HG02759 (cell line): ENCODE measurements around the gene USP12.
A peak's percentile ranks its signal among the peaks of the same experiment; 100 is the strongest.
"Not testable (repeated sequence)": the region's sequence is repeated elsewhere in the genome, so short reads cannot be mapped to it uniquely, and the experiment has no call there.

Source experiments
- ATAC-seq: cut with Tn5 transposase; IDR thresholded peaks from one replicate; pipeline ENCODE4 v1.9.1; 2021; ENCODE audit warnings: mild to moderate bottlenecking, moderate library complexity; ENCODE audit not compliant: unreplicated experiment

USP12 gene, protein sequence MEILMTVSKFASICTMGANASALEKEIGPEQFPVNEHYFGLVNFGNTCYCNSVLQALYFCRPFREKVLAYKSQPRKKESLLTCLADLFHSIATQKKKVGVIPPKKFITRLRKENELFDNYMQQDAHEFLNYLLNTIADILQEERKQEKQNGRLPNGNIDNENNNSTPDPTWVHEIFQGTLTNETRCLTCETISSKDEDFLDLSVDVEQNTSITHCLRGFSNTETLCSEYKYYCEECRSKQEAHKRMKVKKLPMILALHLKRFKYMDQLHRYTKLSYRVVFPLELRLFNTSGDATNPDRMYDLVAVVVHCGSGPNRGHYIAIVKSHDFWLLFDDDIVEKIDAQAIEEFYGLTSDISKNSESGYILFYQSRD

DNA sequence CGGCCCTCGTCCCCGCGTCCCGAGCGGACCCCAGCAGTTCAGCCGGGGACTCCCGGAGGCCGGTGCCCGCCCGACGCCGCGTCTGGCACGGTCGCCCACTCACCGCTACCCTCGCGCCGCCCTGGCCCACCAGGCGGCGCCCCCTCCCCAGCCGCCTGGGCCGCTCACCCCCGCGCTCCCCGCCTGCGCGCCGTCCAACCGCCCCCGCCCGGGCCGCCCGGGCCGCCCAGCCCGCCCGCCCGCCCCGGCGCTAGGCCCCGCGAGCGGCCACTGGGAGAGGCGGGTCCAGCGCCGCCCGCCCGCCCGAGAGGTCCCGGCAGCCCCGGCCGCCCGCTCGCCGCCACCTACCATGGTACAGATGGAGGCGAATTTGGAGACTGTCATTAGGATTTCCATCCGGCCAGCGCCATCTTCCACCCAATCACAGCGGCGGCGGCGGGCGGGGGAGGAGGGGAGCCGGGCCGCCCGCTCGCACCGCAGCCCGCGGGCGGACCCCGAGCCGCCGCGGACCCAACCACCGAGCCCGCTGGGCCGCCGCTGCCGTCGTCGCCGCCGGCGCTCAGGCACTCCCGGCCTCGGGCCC is at the start of gene USP12:
Gene USP12 (minus strand): TSS at position 568 of the 583 bp plus-strand sequence. CDS start 172 bp downstream, at position 396.
- peak; percentile 26 for ATAC-seq

DNA sequence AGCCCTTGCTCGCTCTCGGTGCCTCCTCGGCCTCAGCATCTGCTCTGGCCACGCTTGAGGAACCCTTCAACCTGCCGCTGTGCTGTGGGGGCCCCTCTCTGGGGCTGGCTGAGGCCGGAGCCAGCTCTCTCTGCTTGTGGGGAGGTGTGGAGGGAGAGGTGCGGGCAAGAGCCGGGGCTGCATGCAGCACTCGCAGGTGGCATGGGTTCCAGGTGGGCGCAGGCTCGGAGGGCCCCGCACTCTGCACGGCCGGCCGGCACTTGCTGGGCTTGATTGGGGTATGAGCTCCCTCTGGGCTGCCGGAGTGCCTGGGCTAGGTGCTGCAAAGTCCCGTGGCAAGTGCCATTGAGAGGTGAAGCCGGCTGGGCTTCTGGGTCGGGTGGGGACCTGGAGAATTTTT is 48.0 kb upstream of the USP12 start:
- no peak for ATAC-seq

DNA sequence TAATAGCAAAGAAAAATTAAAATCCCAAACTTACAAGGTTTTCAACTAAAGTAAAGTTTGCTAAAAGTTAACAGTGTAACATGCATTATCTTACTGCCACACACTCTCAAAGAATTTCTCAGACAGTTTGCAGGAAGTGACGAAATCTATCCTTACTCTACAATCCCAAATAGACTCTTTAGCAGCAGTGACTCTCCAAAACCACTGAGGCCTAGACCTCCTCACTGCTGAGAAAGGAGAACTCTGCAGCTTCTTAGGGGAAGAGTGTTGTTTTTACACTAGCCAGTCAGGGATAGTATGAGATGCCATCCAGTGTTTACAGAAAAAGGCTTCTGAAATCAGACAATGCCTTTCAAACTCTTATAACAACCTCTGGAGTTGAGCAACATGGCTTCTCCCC is 47.2 kb upstream of the USP12 start:
- ATAC-seq: not testable (repeated sequence)

DNA sequence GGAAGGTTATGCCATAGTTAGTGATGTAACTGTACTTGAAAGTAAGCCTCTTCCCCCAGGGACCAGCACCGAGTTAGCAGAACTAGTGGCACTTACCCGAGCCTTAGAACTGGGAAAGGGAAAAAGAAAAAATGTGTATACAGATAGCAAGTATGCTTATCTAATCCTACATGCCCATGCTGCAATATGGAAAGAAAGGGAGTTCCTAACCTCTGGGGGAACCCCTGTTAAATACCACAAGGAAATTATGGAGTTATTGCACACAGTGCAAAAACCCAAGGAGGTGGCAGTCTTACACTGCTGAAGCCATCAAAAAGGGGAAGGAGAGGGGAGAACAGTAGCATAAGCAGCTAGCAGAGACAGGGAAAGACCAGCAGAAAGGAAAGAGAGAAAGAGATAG is 46.2 kb upstream of the USP12 start:
- not testable (repeated sequence) for ATAC-seq

DNA sequence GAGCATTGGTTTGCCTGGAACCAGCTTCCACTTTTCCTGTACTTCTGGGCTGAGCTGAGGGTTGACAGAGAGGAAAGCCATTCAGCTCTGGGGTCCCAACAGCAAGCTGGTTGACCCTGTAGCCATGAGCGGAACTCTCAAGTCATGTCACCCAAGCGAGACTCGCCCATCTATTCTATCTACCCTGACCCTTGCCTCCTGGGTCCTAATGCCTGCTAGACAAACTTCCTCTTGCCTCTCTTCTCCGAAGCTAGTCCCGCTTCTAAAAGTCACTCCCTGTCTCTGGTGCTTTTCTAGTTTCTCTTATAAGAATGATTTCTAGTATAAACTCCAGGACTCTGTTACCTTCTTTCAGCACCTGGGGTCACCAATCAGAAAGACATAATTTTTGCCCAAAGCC is 41.8 kb upstream of the USP12 start:
- ATAC-seq: not testable (repeated sequence)

DNA sequence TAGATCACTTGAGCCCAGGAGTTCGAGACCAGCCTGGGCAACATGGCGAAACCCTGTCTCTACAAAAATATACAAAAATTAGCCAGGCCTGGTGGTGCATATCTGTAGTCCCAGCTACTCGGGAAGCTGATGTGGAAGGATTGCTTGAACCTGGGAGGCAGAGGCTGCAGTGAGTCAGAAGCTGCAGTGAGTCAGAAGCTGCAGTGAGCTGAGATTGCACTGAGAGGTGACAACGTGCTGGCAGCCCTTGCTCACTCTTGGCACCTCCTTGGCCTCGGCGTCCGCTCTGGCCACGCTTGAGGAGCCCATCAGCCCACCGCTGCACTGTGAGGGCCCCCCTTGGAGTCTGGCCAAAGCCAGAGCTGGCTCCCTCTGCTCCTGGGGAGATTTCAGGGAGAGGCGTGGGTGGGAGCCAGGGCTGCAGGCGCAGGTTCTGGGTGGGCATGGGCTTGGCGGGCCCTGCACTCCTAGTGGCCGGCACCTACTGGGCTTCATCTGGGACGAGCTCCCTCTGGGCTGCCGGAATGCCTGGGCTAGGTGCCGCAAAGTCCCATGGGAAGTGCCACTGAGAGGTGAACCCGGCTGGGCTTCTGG is 40.3 kb upstream of the USP12 start:
- ATAC-seq: no peak

DNA sequence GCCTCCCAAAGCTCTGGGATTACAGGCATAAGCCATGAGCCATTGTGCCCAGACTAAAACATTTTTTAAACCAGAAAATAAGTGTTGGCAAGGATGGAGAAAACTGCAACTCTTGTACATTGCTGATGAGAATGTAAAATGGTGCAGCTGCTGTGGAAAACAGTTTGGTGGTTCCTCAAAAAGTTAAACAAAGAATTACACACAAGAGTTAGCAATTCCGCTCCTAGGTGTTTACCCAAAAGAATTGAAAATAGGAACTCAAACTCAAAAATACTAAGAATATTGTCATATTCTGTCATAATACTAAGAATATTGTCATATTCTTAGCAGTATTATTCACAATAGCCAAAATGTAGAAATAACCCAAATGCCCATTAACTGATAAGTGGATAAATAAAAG is 39.7 kb upstream of the USP12 start:
- no peak for ATAC-seq

DNA sequence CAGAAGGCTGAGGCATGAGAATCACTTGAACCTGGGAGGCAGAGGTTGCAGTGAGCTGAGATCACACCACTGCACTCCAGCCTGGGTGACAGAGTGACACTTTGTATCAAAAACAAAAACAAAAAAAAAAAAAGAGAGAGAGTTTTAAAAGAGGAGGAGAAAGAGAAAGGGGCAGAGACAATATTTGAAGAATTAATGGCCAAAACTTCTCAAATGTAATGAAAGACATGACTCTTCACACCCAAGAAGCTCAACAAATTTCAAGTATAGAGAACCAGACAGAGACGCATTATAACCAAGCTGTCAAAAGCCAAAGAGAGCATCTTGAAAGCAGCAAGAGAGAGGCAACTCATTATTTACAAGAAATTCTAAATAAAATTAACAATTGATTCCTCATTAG is 36.9 kb upstream of the USP12 start:
- ATAC-seq: no peak

DNA sequence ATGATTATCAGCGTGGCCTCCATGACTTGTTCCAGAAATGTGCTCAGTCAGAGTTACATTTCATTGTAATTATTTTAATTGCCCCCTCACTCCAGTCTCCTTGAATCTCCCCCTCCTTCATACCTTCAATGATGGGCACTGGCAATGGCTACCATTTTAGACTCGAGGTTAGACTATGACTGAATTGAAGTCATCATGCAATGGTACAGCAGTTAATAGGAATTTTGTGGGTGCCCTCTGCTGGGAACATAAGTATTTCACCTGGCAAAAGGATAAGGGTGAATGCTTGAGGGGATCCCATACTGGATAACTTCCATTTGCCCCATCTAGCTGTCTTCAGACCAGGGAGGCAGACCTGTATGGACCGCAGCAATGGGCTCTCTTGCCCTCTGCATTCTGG is 32.2 kb upstream of the USP12 start:
- ATAC-seq: no peak

DNA sequence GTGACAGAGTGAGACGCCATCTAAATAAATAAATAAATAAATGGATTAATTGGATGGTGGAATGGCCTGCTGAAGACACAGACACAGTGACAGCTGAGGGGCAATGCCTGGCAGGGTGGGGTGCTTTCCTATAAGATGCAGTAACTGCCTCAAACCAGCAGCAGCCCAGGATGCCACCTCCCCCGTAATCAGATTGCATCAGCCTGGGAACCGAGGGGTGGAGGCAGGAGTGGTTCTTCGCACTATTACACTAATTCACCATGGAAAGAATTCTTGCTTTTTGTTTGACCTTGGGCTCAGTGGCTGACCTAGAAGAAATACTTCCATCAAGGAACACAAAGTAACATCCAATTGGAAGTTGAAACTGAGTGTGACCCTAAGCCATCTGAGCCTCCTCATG is 31.6 kb upstream of the USP12 start:
- no peak for ATAC-seq

DNA sequence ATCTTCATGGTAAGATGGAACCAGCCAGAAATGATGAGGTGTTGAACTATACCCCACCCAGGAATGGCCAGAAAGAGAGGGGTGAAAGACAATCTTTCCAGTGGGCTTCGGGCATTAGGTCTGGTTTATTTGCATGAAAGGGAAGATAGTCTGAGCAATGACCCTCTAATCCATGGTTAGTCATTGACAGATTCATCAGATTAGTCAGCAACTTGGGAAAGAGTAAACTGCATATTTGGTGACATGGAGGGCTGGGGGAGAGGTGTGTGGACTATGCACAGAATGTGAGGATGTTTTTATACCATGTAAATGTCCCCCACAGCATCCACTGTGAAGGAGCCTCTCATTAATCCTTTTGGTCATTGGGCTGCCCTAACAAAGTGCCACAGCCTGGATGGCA is 30.1 kb upstream of the USP12 start:
- no peak for ATAC-seq

DNA sequence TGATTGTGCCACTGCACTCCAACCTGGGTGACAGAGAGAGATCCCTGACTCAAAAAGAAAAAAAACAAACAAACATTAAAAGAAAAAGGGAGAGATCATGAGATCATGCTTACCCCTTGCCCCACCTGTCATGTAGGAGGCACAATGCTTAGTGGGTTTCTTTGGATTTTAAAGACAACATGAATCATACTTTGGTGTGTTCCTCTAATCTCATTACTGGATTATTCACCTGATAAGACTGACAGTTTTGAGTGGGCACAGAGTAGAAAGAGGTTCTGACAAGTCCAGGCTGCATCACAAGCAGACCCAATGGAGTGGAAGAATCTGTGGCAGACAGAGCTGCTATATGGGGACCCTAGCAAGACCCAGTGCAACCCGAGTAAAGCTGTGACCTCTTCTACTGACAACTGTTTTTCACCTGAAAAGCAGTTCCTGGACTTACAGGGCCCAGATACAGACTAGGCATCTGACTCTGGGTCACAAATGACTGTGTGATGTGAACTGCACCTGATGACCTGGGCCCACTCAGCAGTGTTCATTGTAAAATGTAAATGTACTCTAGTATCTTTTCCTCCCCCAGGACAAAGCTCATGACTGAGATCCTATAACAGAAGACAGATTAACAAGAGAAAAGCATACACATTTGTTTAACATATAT is 28.9 kb upstream of the USP12 start:
- no peak for ATAC-seq

DNA sequence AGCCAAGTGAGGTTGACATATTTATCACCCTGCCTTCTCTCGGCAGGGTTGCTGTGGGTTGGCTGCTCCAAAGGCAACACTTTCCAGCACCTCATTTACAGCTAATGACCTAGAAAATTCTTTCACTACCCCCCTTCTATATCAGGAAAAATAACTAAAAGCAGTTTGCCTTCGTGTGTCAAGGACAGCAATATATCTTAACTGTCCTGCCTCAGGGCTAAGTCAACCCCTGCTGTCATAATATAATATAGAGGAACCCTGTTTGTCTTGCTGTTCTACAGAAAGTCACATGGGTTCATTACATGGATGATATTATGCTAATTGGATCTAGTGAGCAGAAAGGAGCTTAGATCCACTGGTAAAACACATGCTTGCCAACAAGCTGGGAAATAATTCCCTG is 28.1 kb upstream of the USP12 start:
- no peak for ATAC-seq

DNA sequence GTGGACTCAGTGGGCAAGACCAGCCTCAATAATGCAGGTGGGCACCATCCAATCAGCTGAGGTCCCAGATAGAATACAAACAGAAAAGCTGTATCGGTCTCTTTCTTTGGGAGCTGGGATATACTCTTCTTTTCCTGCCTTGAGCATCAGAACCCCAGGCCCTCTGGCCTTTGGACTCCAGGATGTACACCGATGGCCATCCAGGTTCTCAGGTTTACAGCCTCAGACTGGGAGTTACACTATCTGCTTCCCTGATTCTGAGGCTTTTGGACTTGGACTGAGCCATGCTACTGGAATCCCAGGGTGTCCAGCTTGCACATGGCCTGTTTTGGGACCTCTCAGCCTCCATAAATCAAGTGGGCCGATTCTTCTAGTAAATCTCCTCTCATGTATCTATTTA is 27.6 kb upstream of the USP12 start:
- no peak for ATAC-seq

DNA sequence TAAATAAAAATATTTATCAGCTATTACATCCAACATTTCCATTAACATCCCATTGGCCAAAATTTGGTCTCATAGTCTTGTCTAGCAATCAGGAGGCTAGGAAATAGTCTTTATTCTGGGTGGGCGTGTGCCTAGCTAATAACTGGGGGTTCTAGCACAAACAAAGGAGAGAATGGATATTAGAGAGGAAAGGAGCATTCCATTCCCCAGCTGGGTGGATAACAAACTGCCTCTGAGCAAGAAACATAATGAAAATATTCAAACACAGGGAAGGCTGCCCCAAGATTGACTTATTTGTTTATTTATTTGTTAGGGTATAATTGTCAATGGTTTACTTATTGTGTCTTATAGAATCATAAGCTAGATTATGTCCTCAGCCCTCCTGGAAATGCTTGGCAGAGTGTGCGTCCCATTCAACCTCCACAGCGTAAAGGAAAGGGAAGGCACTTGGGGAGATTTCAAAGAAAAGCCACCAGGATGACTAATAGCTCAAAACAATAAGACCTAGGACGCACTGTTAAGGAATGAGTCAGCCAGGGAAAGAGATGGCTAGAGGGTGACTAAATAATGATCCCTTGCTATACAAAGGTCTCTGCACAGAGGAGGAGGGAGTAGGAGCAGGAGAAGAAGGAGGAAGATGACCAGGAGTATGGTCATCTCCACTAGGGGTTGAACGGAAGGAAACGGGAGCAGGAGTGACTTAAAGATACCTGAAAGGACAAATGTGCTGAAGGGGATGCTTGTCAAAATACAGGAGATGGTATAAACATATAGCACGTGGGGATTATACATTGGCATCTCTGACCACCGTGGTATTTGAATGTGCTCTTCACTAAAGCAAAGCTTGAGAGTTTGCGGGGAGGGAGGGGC is 23.5 kb upstream of the USP12 start:
- no peak for ATAC-seq

DNA sequence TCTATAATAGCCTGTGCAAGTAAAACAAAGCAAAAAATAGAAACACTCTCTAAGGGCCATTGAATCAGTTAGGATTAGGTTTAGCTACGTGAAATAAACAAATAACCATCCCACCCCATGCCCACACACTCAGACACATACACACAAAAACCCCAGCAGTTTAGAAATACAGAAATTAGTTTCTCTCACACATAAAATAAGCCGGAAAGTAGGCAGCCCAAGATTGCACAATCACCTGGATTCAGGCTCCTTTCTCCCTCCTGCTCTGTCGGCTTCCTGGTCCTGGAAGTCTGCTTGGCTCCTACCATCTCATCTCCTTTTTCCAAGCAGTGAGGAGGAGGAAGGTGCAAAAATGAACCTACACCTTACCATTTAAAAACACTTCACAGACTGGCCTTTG is 22.6 kb upstream of the USP12 start:
- no peak for ATAC-seq

DNA sequence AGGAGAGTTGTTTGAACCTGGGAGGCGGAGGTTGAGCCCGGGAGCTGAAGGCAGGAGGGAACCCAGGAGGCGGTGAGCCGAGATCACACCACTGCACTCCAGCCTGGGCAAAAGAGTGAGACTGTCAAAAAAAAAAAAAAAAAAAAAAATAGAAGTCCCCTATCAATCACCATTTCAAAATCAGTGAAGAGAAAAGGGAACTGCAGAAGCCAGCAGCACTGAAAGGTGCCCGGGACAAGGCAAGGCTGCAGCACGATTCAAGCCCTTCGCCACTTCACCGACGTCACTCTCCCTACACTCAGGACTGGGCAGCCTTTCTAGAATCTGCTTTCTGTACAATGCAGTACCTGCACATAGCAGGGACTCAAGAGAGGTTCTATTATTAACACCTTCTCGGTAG is 21.9 kb upstream of the USP12 start:
- no peak for ATAC-seq

DNA sequence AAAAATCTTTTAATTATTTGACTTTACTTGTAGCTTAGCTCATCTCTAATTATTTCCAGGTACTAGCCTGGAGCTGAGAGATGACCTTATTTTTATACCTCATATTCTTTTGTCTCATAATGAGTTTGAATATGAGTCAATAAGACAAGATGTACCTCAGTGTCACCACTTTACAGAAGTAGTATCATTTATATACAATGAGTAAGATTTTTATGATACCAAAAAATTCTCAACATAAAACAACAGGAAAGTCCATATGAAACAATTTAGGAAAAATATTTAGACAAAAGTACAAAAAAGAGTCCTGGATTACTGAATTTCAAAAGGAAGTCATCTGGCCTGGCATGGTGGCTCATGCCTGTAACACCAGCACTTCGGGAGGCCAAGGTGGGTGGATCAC is 21.4 kb upstream of the USP12 start:
- ATAC-seq: no peak

DNA sequence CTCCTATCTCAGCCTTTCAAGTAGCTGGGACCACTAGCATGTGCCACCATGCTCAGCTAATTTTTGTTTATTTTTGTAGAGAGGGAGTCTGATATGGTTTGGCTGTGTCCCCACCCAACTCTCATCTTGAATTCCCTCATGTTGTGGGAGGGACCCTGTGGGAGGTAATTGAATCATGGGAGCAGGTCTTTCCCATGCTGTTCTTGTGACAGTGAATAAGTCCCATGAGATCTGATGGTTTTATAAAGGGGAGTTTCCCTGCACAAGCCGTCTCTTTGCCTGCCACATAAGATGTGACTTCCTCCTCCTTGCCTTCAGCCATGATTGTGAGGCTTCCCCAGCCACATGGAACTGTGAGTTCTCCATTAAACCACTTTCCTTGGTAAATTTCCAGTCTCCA is 20.8 kb upstream of the USP12 start:
- ATAC-seq: not testable (repeated sequence)

DNA sequence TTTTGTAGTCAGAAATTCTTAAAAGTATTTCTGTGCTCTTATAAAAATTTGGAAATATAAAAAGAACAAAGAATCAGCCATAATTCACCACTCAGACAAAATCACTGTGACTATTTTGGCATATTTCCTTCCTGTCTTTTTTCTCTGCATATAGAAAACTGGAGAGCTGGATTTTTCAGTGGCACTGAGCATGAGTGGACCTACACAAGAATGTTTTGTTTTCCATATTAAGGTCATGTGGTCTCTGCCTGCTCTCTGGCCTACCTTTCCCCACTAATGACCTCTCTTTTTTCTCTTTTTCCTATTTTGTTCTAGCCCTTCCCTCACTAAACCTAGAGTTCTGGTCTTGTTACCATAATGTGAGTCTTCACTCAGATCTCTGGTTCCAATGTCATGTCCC is 17.6 kb upstream of the USP12 start:
- no peak for ATAC-seq

DNA sequence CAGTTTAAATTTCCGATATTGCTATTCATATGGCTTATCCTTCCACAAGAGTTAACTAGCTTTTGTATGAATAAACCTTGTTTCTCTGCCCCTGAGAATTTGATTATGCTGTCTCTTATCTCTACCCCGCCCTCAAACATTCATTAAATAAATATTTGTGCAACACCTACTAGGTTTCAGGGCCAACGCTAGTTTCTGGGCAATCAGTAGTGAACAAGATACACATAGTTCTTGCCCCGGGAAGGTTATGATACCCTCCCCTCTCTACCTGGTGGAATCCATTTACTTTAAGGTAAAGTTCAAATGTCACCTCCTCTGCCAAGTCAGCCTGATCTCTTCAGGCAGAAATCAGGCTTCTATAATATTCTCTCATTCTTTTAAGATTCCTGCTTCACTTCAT is 16.6 kb upstream of the USP12 start:
- no peak for ATAC-seq
